Measurements from ENCODE around the gene ATP6V0D1. TPM values are rescaled to one million over a fixed set of nuclear protein-coding genes. Genes with fewer than 3 reads are reported as not detected.

The ATP6V0D1 gene
- total RNA-seq, 1 experiment from 2014 or later: 85.3 TPM

GRCh38 chr16:67404740-67405226 lies 76.2 kb downstream of the ATP6V0D1 start:
- no TSS peak for BruUV-seq (replicated peaks)
- no peak for TF ChIP-seq CTCF (IDR thresholded peaks at IDR 0.05; ENCODE audit: unreplicated experiment)
- intact Hi-C loops (cut with micrococcal nuclease; ENCODE audit: unreplicated experiment): no loop called here
- Mint-ChIP-seq H3K36me3 (ENCODE audit: insufficient read depth, unreplicated experiment) (peaks cover 37% of the 10 kb centered on the region), H3K27me3 (ENCODE audit: unreplicated experiment) (no peaks in the 10 kb centered on the region), H3K4me1 (ENCODE audit: low read depth, unreplicated experiment) (peaks cover 49% of the 10 kb centered on the region), H3K9me3 (ENCODE audit: low read depth, unreplicated experiment) (no peaks in the 10 kb centered on the region), H3K4me3 (ENCODE audit: low read depth, unreplicated experiment) (peak overlapping the region; percentile 44), H3K27ac (ENCODE audit: unreplicated experiment) (peak overlapping the region; percentile 99)
- DNase-seq: peak; percentile 96
- CTCF ChIA-PET: interaction anchor here (0.6 to 1.8 kb wide), 10 partner anchors 9 to 158 kb away, joined by 3 to 12 read pairs (median 5); partner anchors contain the start of gene FHOD1

DNA sequence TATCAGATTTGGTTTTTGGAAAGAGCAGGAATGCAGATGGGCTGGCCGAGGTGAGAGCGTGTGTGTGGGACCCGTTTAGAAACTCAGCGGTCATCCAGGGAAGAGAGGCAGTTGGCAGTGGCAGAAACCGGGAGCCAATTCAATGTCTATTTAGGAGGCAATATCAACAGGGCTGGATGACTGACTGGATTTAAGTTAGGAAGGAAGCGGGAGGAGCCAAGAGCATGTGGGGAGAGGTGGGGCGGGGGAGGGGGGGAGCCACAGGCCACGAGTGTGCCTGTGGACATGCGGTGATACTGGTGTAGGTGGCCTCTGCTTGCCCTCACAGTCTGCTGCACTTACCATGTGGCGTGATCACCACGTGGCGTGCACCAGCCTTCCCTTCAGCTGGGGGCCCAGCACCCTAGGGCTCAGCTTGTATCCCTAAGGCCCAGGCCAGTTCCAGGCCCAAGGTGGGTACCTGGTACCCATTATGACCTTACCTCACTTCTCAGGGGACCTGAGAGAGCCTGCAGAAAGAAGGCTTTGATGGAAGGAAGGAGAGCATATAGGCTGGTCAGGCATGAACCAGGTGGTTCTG lies 76.9 kb downstream of the ATP6V0D1 start:
- no peak for TF ChIP-seq CTCF (IDR thresholded peaks at IDR 0.05; ENCODE audit: unreplicated experiment)
- Mint-ChIP-seq H3K27ac (ENCODE audit: unreplicated experiment) (peak overlapping the region; percentile 99), H3K36me3 (ENCODE audit: insufficient read depth, unreplicated experiment) (peaks cover 37% of the 10 kb centered on the region), H3K27me3 (ENCODE audit: unreplicated experiment) (no peaks in the 10 kb centered on the region), H3K4me1 (ENCODE audit: low read depth, unreplicated experiment) (peaks cover 49% of the 10 kb centered on the region), H3K9me3 (ENCODE audit: low read depth, unreplicated experiment) (no peaks in the 10 kb centered on the region), H3K4me3 (ENCODE audit: low read depth, unreplicated experiment) (peak overlapping the region; percentile 44)
- TSS peak; percentile 27 for BruUV-seq (replicated peaks)
- CTCF ChIA-PET: interaction anchor here (0.6 to 1.6 kb wide), 5 partner anchors 8 to 157 kb away, joined by 3 to 12 read pairs (median 6); partner anchors contain the start of gene FHOD1
- DNase-seq: no peak
- intact Hi-C loops (cut with micrococcal nuclease; ENCODE audit: unreplicated experiment): no loop called here

GRCh38 chr16:67400901-67401300 lies 80.1 kb downstream of the ATP6V0D1 start:
- intact Hi-C loops (cut with micrococcal nuclease; ENCODE audit: unreplicated experiment): no loop called here
- H3K9me3 Mint-ChIP-seq (ENCODE audit: low read depth, unreplicated experiment): no peaks in the 10 kb centered on the region
- H3K36me3 Mint-ChIP-seq (ENCODE audit: insufficient read depth, unreplicated experiment): peaks cover 54% of the 10 kb centered on the region
- DNase-seq: no peak
- H3K27ac Mint-ChIP-seq (ENCODE audit: unreplicated experiment): no peak overlapping the region
- peaks cover 40% of the 10 kb centered on the region for H3K4me1 Mint-ChIP-seq (ENCODE audit: low read depth, unreplicated experiment)
- CTCF ChIA-PET: no interaction called here
- H3K27me3 Mint-ChIP-seq (ENCODE audit: unreplicated experiment): no peaks in the 10 kb centered on the region
- no peak for TF ChIP-seq CTCF (IDR thresholded peaks at IDR 0.05; ENCODE audit: unreplicated experiment)
- no TSS peak for BruUV-seq (replicated peaks)
- H3K4me3 Mint-ChIP-seq (ENCODE audit: low read depth, unreplicated experiment): no peak overlapping the region

DNA sequence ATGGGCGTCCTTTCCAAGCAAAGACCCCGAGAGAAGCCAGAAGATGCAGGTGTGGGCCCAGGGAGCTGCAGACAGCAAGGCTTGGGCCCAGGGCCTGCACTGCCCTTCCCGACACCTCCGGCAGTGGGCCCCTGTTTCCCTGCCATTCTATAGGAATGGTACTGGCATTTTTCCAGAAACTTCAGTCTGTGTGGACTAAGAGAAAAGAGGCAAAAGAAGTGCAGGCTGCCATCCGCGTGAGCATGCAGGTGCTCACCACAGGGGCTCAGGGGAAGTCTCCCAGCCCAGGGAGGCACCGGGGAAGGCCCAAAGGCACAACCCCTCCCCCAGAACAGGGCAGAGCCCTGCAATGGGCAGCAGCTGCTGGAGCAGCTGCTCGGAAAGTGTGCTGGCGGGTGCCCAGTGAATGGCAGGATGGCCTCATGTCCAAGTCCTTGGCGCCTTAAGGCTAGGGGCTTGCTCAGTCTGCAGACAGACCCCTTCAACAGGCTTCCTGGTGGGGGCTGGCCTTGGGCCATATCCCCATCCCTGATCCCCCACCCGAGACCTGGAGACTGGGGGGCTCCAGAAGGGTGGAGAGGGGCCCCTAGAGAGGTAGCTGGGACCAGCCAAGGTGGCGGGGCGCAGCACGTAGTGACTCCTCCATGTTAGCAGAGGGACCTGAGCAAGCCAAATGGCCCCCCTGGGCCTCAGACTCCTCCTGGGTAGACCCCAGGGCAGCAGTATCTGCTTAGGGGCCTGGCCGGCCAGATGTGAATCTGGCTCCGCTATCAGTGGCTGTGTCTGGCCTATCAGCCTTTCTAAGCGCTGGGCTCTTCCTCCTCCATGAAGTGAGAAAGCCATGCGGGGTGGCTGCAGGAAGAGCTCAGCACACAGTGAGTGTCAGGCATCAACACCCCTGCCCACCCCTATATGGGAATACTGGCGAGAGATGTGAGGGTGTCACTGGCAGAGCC lies 80.9 kb downstream of the ATP6V0D1 start:
- no peak overlapping the region for H3K4me3 Mint-ChIP-seq (ENCODE audit: low read depth, unreplicated experiment)
- H3K9me3 Mint-ChIP-seq (ENCODE audit: low read depth, unreplicated experiment): no peaks in the 10 kb centered on the region
- DNase-seq: no peak
- no peak overlapping the region for H3K27ac Mint-ChIP-seq (ENCODE audit: unreplicated experiment)
- no peaks in the 10 kb centered on the region for H3K27me3 Mint-ChIP-seq (ENCODE audit: unreplicated experiment)
- peaks cover 51% of the 10 kb centered on the region for H3K36me3 Mint-ChIP-seq (ENCODE audit: insufficient read depth, unreplicated experiment)
- no TSS peak for BruUV-seq (replicated peaks)
- intact Hi-C loops (cut with micrococcal nuclease; ENCODE audit: unreplicated experiment): loop anchor here (1.0 to 5.0 kb wide), 3 partner anchors 38 to 138 kb away; no protein-coding TSS in a partner anchor
- peaks cover 40% of the 10 kb centered on the region for H3K4me1 Mint-ChIP-seq (ENCODE audit: low read depth, unreplicated experiment)
- CTCF ChIA-PET: interaction anchor here (0.5 to 1.8 kb wide), 18 partner anchors 17 to 162 kb away, joined by 3 to 28 read pairs (median 4); partner anchors contain the start of genes CTCF, KCTD19, LRRC36 and SLC9A5
- TF ChIP-seq CTCF (IDR thresholded peaks at IDR 0.05; ENCODE audit: unreplicated experiment): no peak

Data from Calu3 (cell line).